Trophoblast cell (in vitro differentiated cells and primary cell): ENCODE data around the gene HOXC9.

Experiments
- DNase-seq, 2 donors: peaks; one replicate each; pipeline ENCODE4 v3.0.0-alpha.2; 2016
- H2AFZ ChIP-seq: 2 replicates; pipeline ENCODE4 v1.6.1; 2013; ENCODE audit warnings: low read length, moderate library complexity, mild to moderate bottlenecking; ENCODE audit not compliant: insufficient read depth, poor library complexity
- H2AK5ac ChIP-seq: 2 replicates; pipeline ENCODE4 v1.6.1; 2013; ENCODE audit warnings: mild to moderate bottlenecking, low read length
- H2BK120ac ChIP-seq: 2 replicates; pipeline ENCODE4 v1.6.1; 2013; ENCODE audit warnings: low read length, mild to moderate bottlenecking, moderate library complexity; ENCODE audit not compliant: insufficient read depth, poor library complexity
- H2BK12ac ChIP-seq: 2 replicates; pipeline ENCODE4 v1.6.1; 2013; ENCODE audit warnings: mild to moderate bottlenecking, low read length, moderate library complexity
- H2BK5ac ChIP-seq: 2 replicates; pipeline ENCODE4 v1.6.1; 2013; ENCODE audit warnings: low read length, low read depth, moderate library complexity, mild to moderate bottlenecking; ENCODE audit not compliant: poor library complexity
- H3K14ac ChIP-seq: 2 replicates; pipeline ENCODE4 v1.6.1; 2013; ENCODE audit warnings: mild to moderate bottlenecking, low read length
- H3K18ac ChIP-seq: 2 replicates; pipeline ENCODE4 v1.6.1; 2013; ENCODE audit warnings: mild to moderate bottlenecking, low read length
- H3K23ac ChIP-seq: 2 replicates; pipeline ENCODE4 v1.6.1; 2013; ENCODE audit warnings: low read length
- H3K27ac ChIP-seq: 2 replicates; pipeline ENCODE4 v1.5.1; 2013; ENCODE audit warnings: low read depth, mild to moderate bottlenecking, inconsistent platforms, low read length, moderate library complexity
- H3K27me3 ChIP-seq: 2 replicates; pipeline ENCODE4 v1.6.1; 2013; ENCODE audit warnings: inconsistent platforms, mild to moderate bottlenecking, low read length, moderate library complexity; ENCODE audit not compliant: insufficient read depth
- H3K36me3 ChIP-seq, 2 experiments: 1 replicate in 1 of 2; 2 replicates in 1 of 2; pipeline ENCODE4 v1.6.1; 2013; ENCODE audit warnings: low read length in 2 of 2, mild to moderate bottlenecking in 2 of 2, moderate library complexity in 1 of 2; ENCODE audit not compliant: insufficient read depth in 2 of 2, control insufficient read depth in 1 of 2
- H3K4ac ChIP-seq: 2 replicates; pipeline ENCODE4 v1.6.1; 2013; ENCODE audit warnings: low read depth, mild to moderate bottlenecking, low read length, moderate library complexity
- H3K4me1 ChIP-seq, 2 experiments: 1 replicate in 1 of 2; 2 replicates in 1 of 2; pipeline ENCODE4 v1.6.1; 2013; ENCODE audit warnings: low read length in 2 of 2, mild to moderate bottlenecking in 2 of 2, moderate library complexity in 1 of 2; ENCODE audit not compliant: insufficient read depth in 2 of 2, control insufficient read depth in 1 of 2
- H3K4me2 ChIP-seq: 2 replicates; pipeline ENCODE4 v1.6.1; 2013; ENCODE audit warnings: inconsistent platforms, mild to moderate bottlenecking, low read length, moderate library complexity
- H3K4me3 ChIP-seq: 2 replicates; pipeline ENCODE4 v1.5.1; 2013; ENCODE audit warnings: mild to moderate bottlenecking, low read depth, low read length, inconsistent platforms
- H3K79me1 ChIP-seq: one replicate; pipeline ENCODE4 v1.6.1; 2013; ENCODE audit warnings: low read length
- H3K79me2 ChIP-seq: 2 replicates; pipeline ENCODE4 v1.6.1; 2013; ENCODE audit warnings: low read length, mild to moderate bottlenecking; ENCODE audit not compliant: control insufficient read depth, insufficient read depth, poor library complexity
- H3K9ac ChIP-seq: 2 replicates; pipeline ENCODE4 v1.6.1; 2013; ENCODE audit warnings: mild to moderate bottlenecking, low read length
- H3K9me3 ChIP-seq: 2 replicates; pipeline ENCODE4 v1.6.1; 2013; ENCODE audit warnings: low read depth, mild to moderate bottlenecking, control low read depth, inconsistent platforms, low read length; ENCODE audit not compliant: insufficient read depth
- H4K12ac ChIP-seq: 2 replicates; pipeline ENCODE4 v1.6.1; 2013; ENCODE audit warnings: low read depth, mild to moderate bottlenecking, low read length, moderate library complexity
- H4K8ac ChIP-seq: 2 replicates; pipeline ENCODE4 v1.6.1; 2013; ENCODE audit warnings: low read depth, mild to moderate bottlenecking, low read length, moderate library complexity
- H4K91ac ChIP-seq: one replicate; pipeline ENCODE4 v1.6.1; 2013; ENCODE audit warnings: low read depth, mild to moderate bottlenecking, low read length, moderate library complexity
- WGBS: extraction: QIAGEN DNeasy Blood & Tissue Kit; methylation state at CpG from one replicate; pipeline ENCODE4 v1.1.7; 2013; ENCODE audit warnings: missing lambda C conversion rate; ENCODE audit not compliant: insufficient read length, insufficient coverage; ENCODE audit errors: extremely low coverage; 5-methylcytosine and 5-hydroxymethylcytosine counted together

Gene HOXC9

DNA sequence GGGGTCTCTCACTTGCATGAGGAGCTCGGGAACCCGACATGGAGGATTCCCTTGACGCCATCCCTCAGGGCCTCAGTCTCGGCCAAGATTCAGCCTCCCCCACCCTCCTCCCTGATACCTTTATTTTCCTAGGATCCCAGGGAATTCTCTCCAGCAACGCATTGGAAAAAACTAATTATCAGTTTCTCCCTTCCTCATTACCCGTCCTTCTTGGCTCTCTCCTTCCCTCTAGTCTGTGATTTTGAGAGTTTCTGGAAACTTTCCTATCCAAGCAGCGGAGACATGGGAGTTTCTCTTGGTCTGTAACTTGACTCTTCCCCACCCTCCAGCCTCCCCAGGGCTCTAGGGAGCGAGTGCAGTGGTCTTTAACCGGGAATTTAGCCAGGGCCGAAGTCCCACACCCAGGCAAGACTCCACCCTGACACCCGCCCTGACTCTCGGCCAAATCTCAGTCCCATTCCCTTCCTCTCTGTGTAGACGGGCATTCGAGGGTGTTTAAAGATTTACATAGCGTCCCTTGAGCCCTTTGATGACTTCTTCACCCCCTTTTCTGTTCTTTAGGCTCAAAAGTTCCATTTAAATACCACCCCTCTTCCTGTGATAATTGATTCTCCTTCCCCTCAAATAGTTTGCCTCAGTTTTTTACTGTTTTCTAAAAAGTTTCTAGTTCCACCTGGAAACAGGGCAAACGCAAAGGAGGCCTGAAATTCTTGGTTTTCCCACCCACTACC is 39.6 kb downstream of the HOXC9 start:
- H3K4me3 ChIP-seq = no peak overlapping the region
- H3K79me2 ChIP-seq = no peaks in the 10 kb centered on the region
- H3K23ac ChIP-seq = no peak overlapping the region
- H4K12ac ChIP-seq = no peak overlapping the region
- H3K27me3 ChIP-seq = peaks cover 90% of the 10 kb centered on the region
- H3K18ac ChIP-seq = no peak overlapping the region
- no peak for DNase-seq
- H3K9ac ChIP-seq = no peak overlapping the region
- H2BK120ac ChIP-seq = no peak overlapping the region
- WGBS = no CpG with 5 or more reads among the region's 16 CpGs
- H2AFZ ChIP-seq = no peak overlapping the region
- H3K4ac ChIP-seq = no peak overlapping the region
- no peaks in the 10 kb centered on the region for H3K36me3 ChIP-seq
- no peak overlapping the region for H3K14ac ChIP-seq
- no peak overlapping the region for H3K27ac ChIP-seq
- H4K91ac ChIP-seq = no peak overlapping the region
- H3K4me2 ChIP-seq = no peak overlapping the region
- no peak overlapping the region for H2AK5ac ChIP-seq
- no peak overlapping the region for H2BK5ac ChIP-seq
- H4K8ac ChIP-seq = no peak overlapping the region
- peaks cover 11% of the 10 kb centered on the region for H3K9me3 ChIP-seq
- peaks cover 0 to 6% of the 10 kb centered on the region in 2 experiments for H3K4me1 ChIP-seq
- H3K79me1 ChIP-seq = no peaks in the 10 kb centered on the region
- no peak overlapping the region for H2BK12ac ChIP-seq

GRCh38 chr12:54040148-54040494 is 40.2 kb downstream of the HOXC9 start:
- no CpG with 5 or more reads among the region's 4 CpGs for WGBS

GRCh38 chr12:54040648-54041047 is 40.7 kb downstream of the HOXC9 start:
- WGBS = no CpG with 5 or more reads among the region's 3 CpGs
- no peak overlapping the region for H2AFZ ChIP-seq
- no peaks in the 10 kb centered on the region for H3K36me3 ChIP-seq
- H3K79me2 ChIP-seq = no peaks in the 10 kb centered on the region
- no peak overlapping the region for H3K4me2 ChIP-seq
- no peaks in the 10 kb centered on the region for H3K79me1 ChIP-seq
- H4K91ac ChIP-seq = no peak overlapping the region
- H2AK5ac ChIP-seq = no peak overlapping the region
- H2BK5ac ChIP-seq = no peak overlapping the region
- no peak for DNase-seq
- no peak overlapping the region for H3K18ac ChIP-seq
- H2BK12ac ChIP-seq = no peak overlapping the region
- no peak overlapping the region for H3K9ac ChIP-seq
- H3K4ac ChIP-seq = no peak overlapping the region
- H4K8ac ChIP-seq = no peak overlapping the region
- H3K4me3 ChIP-seq = no peak overlapping the region
- H4K12ac ChIP-seq = no peak overlapping the region
- H3K27me3 ChIP-seq = peaks cover 84% of the 10 kb centered on the region
- H3K23ac ChIP-seq = no peak overlapping the region
- peaks cover 9% of the 10 kb centered on the region for H3K9me3 ChIP-seq
- H3K4me1 ChIP-seq = peaks cover 0 to 5% of the 10 kb centered on the region in 2 experiments
- H3K14ac ChIP-seq = no peak overlapping the region
- H2BK120ac ChIP-seq = no peak overlapping the region
- no peak overlapping the region for H3K27ac ChIP-seq

More at GRCh38 chr12:54040148-54040494, 40.2 kb downstream of the HOXC9 start:
- Histone ChIP-seq H3K9ac (no peak overlapping the region), H4K91ac (no peak overlapping the region), H3K23ac (no peak overlapping the region), H3K27ac (no peak overlapping the region), H2AK5ac (no peak overlapping the region), H3K4ac (no peak overlapping the region), H3K4me1 (peaks cover 0 to 6% of the 10 kb centered on the region in 2 experiments), H3K27me3 (peaks cover 88% of the 10 kb centered on the region), H4K8ac (no peak overlapping the region), H3K36me3 (no peaks in the 10 kb centered on the region), H2BK120ac (no peak overlapping the region), H4K12ac (no peak overlapping the region), H3K79me2 (no peaks in the 10 kb centered on the region), H3K4me3 (no peak overlapping the region), H3K18ac (no peak overlapping the region), H2AFZ (no peak overlapping the region), H3K4me2 (no peak overlapping the region), H2BK12ac (no peak overlapping the region), H3K14ac (no peak overlapping the region), H3K9me3 (peaks cover 9% of the 10 kb centered on the region), H3K79me1 (no peaks in the 10 kb centered on the region), H2BK5ac (no peak overlapping the region)
- peak in 1 of 2 donors; percentile 28 for DNase-seq

- Histone ChIP-seq H3K36me3 (no peaks in the 10 kb centered on the region), H3K23ac (no peak overlapping the region), H2BK5ac (no peak overlapping the region), H2AFZ (no peak overlapping the region), H3K4me3 (no peak overlapping the region), H2BK12ac (no peak overlapping the region), H3K4me1 (no peaks in the 10 kb centered on the region), H4K12ac (no peak overlapping the region), H3K27ac (no peak overlapping the region), H3K4ac (no peak overlapping the region), H2AK5ac (no peak overlapping the region), H3K14ac (no peak overlapping the region), H3K27me3 (peaks cover 85% of the 10 kb centered on the region), H3K4me2 (no peak overlapping the region), H2BK120ac (no peak overlapping the region), H3K79me2 (no peaks in the 10 kb centered on the region), H3K9me3 (peaks cover 9% of the 10 kb centered on the region), H3K79me1 (no peaks in the 10 kb centered on the region), H3K18ac (no peak overlapping the region), H4K8ac (no peak overlapping the region), H4K91ac (no peak overlapping the region), H3K9ac (no peak overlapping the region)
- no CpG with 5 or more reads among the region's 2 CpGs for WGBS
- DNase-seq = no peak
These were observed 41.2 kb downstream of the HOXC9 start for GRCh38 chr12:54041097-54041690.
